IMR-90 (cell line): Measurements from ENCODE around the gene TMEM184B. TPM values are rescaled to one million over a fixed set of nuclear protein-coding genes. Genes with fewer than 3 reads are reported as not detected.

Experiments
- ATAC-seq: fragments of 200-7000 bp; cut with Tn5 transposase; 2 replicates; pipeline ENCODE4 v1.9.1; 2020; ENCODE audit warnings: low read depth, mild to moderate bottlenecking, moderate library complexity
- BruUV-seq: library from RNA; stranded (reverse); fragments of 400-500 nt; replicated peaks from 2 replicates; lab custom pipeline; 2021; lab: Mats Ljungman, UMichigan
- CTCF ChIA-PET: fragments of 300-600 bp; formaldehyde crosslinking; extraction: SDS; loops from one replicate; lab custom pipeline; 2021; ENCODE audit warnings: antibody characterized with exemption; lab: Yijun Ruan, JAX
- POLR2A ChIA-PET: fragments of 300-600 bp; sonication (Branson Sonifier 250); formaldehyde crosslinking; loops from one replicate; lab custom pipeline; 2022; ENCODE audit warnings: antibody characterized with exemption; ENCODE audit not compliant: unreplicated experiment; lab: Charles Lee
- DNase-seq: peaks from one replicate; pipeline ENCODE4 v3.0.0; 2013
- H2AFZ ChIP-seq: replicated peaks from 2 replicates; pipeline ENCODE3; 2013; ENCODE audit warnings: low read length, mild to moderate bottlenecking; ENCODE audit not compliant: poor library complexity
- H2AK5ac ChIP-seq: 2 replicates; pipeline ENCODE4 v1.6.1; 2013; ENCODE audit warnings: low read depth, low read length, inconsistent platforms
- H2AK9ac ChIP-seq: replicated peaks from 2 replicates; pipeline ENCODE3; 2013; ENCODE audit warnings: mild to moderate bottlenecking, low read depth, low read length, moderate library complexity; ENCODE audit not compliant: poor library complexity
- H2BK120ac ChIP-seq: 2 replicates; pipeline ENCODE4 v1.6.1; 2013; ENCODE audit warnings: low read depth, low read length, inconsistent platforms
- H2BK15ac ChIP-seq: 3 replicates; pipeline ENCODE4 v1.6.1; 2013; ENCODE audit warnings: low read depth, low read length, inconsistent platforms
- H2BK20ac ChIP-seq: 2 replicates; pipeline ENCODE4 v1.6.1; 2013; ENCODE audit warnings: low read depth, mild to moderate bottlenecking, inconsistent platforms, low read length, moderate library complexity
- H2BK5ac ChIP-seq: 2 replicates; pipeline ENCODE4 v1.6.1; 2013; ENCODE audit warnings: mild to moderate bottlenecking, low read depth, low read length, inconsistent platforms; ENCODE audit not compliant: poor library complexity, severe bottlenecking
- H3K14ac ChIP-seq: replicated peaks from 2 replicates; pipeline ENCODE4 v1.6.1; 2013; ENCODE audit warnings: low read depth, low read length, inconsistent platforms
- H3K18ac ChIP-seq: 2 replicates; pipeline ENCODE4 v1.6.1; 2013; ENCODE audit warnings: low read depth, low read length, control low read depth
- H3K23ac ChIP-seq: 2 replicates; pipeline ENCODE4 v1.6.1; 2013; ENCODE audit warnings: low read depth, low read length, inconsistent platforms
- H3K27ac ChIP-seq: 2 replicates; pipeline ENCODE4 v1.5.1; 2013; ENCODE audit warnings: mild to moderate bottlenecking, control low read depth, low read length; ENCODE audit not compliant: insufficient read depth
- H3K27me3 ChIP-seq: 2 replicates; pipeline ENCODE4 v1.6.1; 2013; ENCODE audit warnings: low read length; ENCODE audit not compliant: control insufficient read depth, insufficient read depth
- H3K36me3 ChIP-seq: 2 replicates; pipeline ENCODE4 v1.6.1; 2013; ENCODE audit warnings: low read length, mixed read lengths; ENCODE audit not compliant: control insufficient read depth, insufficient read depth
- H3K4ac ChIP-seq: 2 replicates; pipeline ENCODE4 v1.6.1; 2013; ENCODE audit warnings: low read depth, low read length, inconsistent platforms
- H3K4me1 ChIP-seq: 2 replicates; pipeline ENCODE4 v1.6.1; 2013; ENCODE audit warnings: low read length, mixed read lengths; ENCODE audit not compliant: control insufficient read depth, insufficient read depth
- H3K4me2 ChIP-seq: 2 replicates; pipeline ENCODE4 v1.6.1; 2013; ENCODE audit warnings: low read depth, mild to moderate bottlenecking, control low read depth, low read length, moderate library complexity
- H3K4me3 ChIP-seq: 2 replicates; pipeline ENCODE4 v1.5.1; 2013; ENCODE audit warnings: low read depth, mild to moderate bottlenecking, control low read depth, low read length, moderate library complexity; ENCODE audit not compliant: insufficient read depth
- H3K56ac ChIP-seq: 2 replicates; pipeline ENCODE4 v1.6.1; 2013; ENCODE audit warnings: low read length, inconsistent platforms; ENCODE audit not compliant: insufficient read depth; ENCODE audit errors: extremely low read depth
- H3K79me1 ChIP-seq, 2 experiments: 2 replicates each; pipeline ENCODE4 v1.6.1; 2013; ENCODE audit warnings: low read length in 2 of 2, inconsistent platforms in 1 of 2, low read depth in 1 of 2
- H3K9ac ChIP-seq: 2 replicates; pipeline ENCODE4 v1.6.1; 2013; ENCODE audit warnings: low read depth, low read length, control low read depth
- H3K9me1 ChIP-seq: 2 replicates; pipeline ENCODE4 v1.6.1; 2013; ENCODE audit warnings: low read length, inconsistent platforms; ENCODE audit not compliant: insufficient read depth
- H3K9me3 ChIP-seq: 2 replicates; pipeline ENCODE4 v1.6.1; 2013; ENCODE audit warnings: low read length; ENCODE audit not compliant: control insufficient read depth, insufficient read depth
- H4K20me1 ChIP-seq: 2 replicates; pipeline ENCODE4 v1.6.1; 2013; ENCODE audit warnings: low read length, inconsistent platforms; ENCODE audit not compliant: insufficient read depth
- H4K5ac ChIP-seq: 2 replicates; pipeline ENCODE4 v1.6.1; 2013; ENCODE audit warnings: mild to moderate bottlenecking, low read depth, low read length, control low read depth
- H4K8ac ChIP-seq, 2 experiments: 2 replicates each; pipeline ENCODE4 v1.6.1; 2013; ENCODE audit warnings: low read depth in 2 of 2, low read length in 2 of 2, control low read depth in 1 of 2, inconsistent platforms in 1 of 2
- H4K91ac ChIP-seq: 2 replicates; pipeline ENCODE4 v1.6.1; 2013; ENCODE audit warnings: low read depth, low read length, inconsistent platforms; ENCODE audit not compliant: insufficient read depth
- CEBPB ChIP-seq: IDR thresholded peaks from 2 replicates; pipeline ENCODE4 v1.6.1; 2012; ENCODE audit warnings: low read depth, low read length, improper control_type of control experiment
- CHD1 ChIP-seq: IDR thresholded peaks from 2 replicates; pipeline ENCODE4 v1.6.1; 2012; ENCODE audit warnings: low read depth, low read length, improper control_type of control experiment
- CTCF ChIP-seq: conservative IDR thresholded peaks from 2 replicates; pipeline ENCODE4 v1.5.1; 2012; ENCODE audit warnings: mild to moderate bottlenecking, low read depth, low read length, improper control_type of control experiment
- FOS ChIP-seq: fragments of 150-350 bp; IDR thresholded peaks from 2 replicates; pipeline ENCODE4 v1.6.1; 2016; ENCODE audit warnings: low read depth, low read length
- MAFK ChIP-seq: IDR thresholded peaks from 2 replicates; pipeline ENCODE4 v1.6.1; 2012; ENCODE audit warnings: low read depth, low read length, improper control_type of control experiment
- MAZ ChIP-seq: IDR thresholded peaks from 2 replicates; pipeline ENCODE4 v1.6.1; 2012; ENCODE audit warnings: low read depth, mild to moderate bottlenecking, low read length, improper control_type of control experiment, moderate library complexity, borderline replicate concordance
- MXI1 ChIP-seq: IDR thresholded peaks from 2 replicates; pipeline ENCODE4 v1.6.1; 2012; ENCODE audit warnings: low read depth, mild to moderate bottlenecking, low read length, moderate library complexity, borderline replicate concordance
- NFE2L2 ChIP-seq: fragments of 150-350 bp; IDR thresholded peaks from 2 replicates; pipeline ENCODE4 v1.6.1; 2016; ENCODE audit warnings: low read depth, mild to moderate bottlenecking, low read length
- POLR2A ChIP-seq: IDR thresholded peaks from 2 replicates; pipeline ENCODE4 v1.6.1; 2012; ENCODE audit warnings: mild to moderate bottlenecking, low read depth, low read length
- RAD21 ChIP-seq: IDR thresholded peaks from 2 replicates; pipeline ENCODE4 v1.6.1; 2012; ENCODE audit warnings: low read length, improper control_type of control experiment
- RCOR1 ChIP-seq: IDR thresholded peaks from 2 replicates; pipeline ENCODE4 v1.6.1; 2012; ENCODE audit warnings: mild to moderate bottlenecking, low read length, improper control_type of control experiment; ENCODE audit not compliant: insufficient replicate concordance
- RFX5 ChIP-seq: IDR thresholded peaks from 2 replicates; pipeline ENCODE4 v1.8.0; 2012; ENCODE audit warnings: low read depth, mild to moderate bottlenecking, low read length, moderate library complexity
- SMC3 ChIP-seq: fragments of 150-350 bp; IDR thresholded peaks from 2 replicates; pipeline ENCODE4 v1.6.1; 2016; ENCODE audit warnings: low read depth, mild to moderate bottlenecking, antibody characterized with exemption, low read length, moderate library complexity
- WGBS, 2 experiments: methylation state at CpG; one replicate each; pipeline versions ENCODE4 v1.1.5 to v1.1.7; 2013; ENCODE audit warnings: missing lambda C conversion rate in 2 of 2; ENCODE audit not compliant: insufficient read length in 1 of 2; ENCODE audit errors: extremely low coverage in 2 of 2; 5-methylcytosine and 5-hydroxymethylcytosine counted together
- dilution Hi-C: fragments of 300-500 bp; cut with HindIII; formaldehyde crosslinking; loops from one replicate; pipeline ENCODE4 v1.14.3; 2018; ENCODE audit warnings: low sequenced_read_pairs; ENCODE audit not compliant: unreplicated experiment
- in situ Hi-C: fragments of 300-500 bp; cut with MboI; formaldehyde crosslinking; loops from 3 replicates; pipeline ENCODE4 v1.14.3; 2019; ENCODE audit warnings: low sequenced_read_pairs, inconsistent platforms, mixed read lengths
- intact Hi-C: fragments of 100-400 bp; cut with micrococcal nuclease; formaldehyde crosslinking; loops from 2 replicates; pipeline ENCODE4 v1.10.0; 2022
- polyA plus RNA-seq, 3 experiments: library from polyadenylated mRNA; depleted of rRNA; stranded (reverse); fragments of >200 nt; gene quantifications; 2 replicates each; pipeline ENCODE4 v1.2.3, GENCODE V29; 2012; ENCODE audit warnings: low replicate concordance in 1 of 3
- total RNA-seq: library from RNA; depleted of rRNA; stranded (reverse); fragments of >200 nt; gene quantifications from 2 replicates; pipeline ENCODE4 v1.2.3, GENCODE V29; 2012
- TF ChIP-seq, protein P1 (sequence below): fragments of 150-350 bp; IDR thresholded peaks from 2 replicates; pipeline ENCODE4 v1.6.1; 2017; ENCODE audit warnings: mild to moderate bottlenecking, antibody characterized with exemption, low read length, low read depth

TMEM184B gene
- total and polyA plus RNA-seq, 2 of the 4 experiments (the other 2 are of a cell fraction) = 9.1 to 81.1 TPM

- Histone ChIP-seq H2BK120ac (peak overlapping the region; percentile 98), H3K23ac (peak overlapping the region; percentile 85; the same call in 1 of the 2 replicates), H3K36me3 (peaks cover 48% of the 10 kb centered on the region), H2AK9ac (peak overlapping the region; percentile 100), H4K91ac (peak overlapping the region; percentile 99), H3K27me3 (no peaks in the 10 kb centered on the region), H3K14ac (peak overlapping the region; percentile 98), H3K4me1 (peaks cover 29% of the 10 kb centered on the region), H2BK15ac (peak overlapping the region; percentile 93; the same call in 2 of the 3 replicates), H3K4me2 (no peak overlapping the region), H3K9ac (no peak overlapping the region), H3K4ac (peak overlapping the region; percentile 98), H3K9me3 (no peaks in the 10 kb centered on the region), H3K9me1 (peaks cover 14% of the 10 kb centered on the region), H2BK20ac (peak overlapping the region; percentile 96), H3K79me1 (peaks cover 21 to 49% of the 10 kb centered on the region in 2 experiments), H4K20me1 (peaks cover 8% of the 10 kb centered on the region), H2BK5ac (peak overlapping the region; percentile 98), H3K4me3 (no peak overlapping the region), H3K56ac (peak overlapping the region; percentile 79), H2AK5ac (peak overlapping the region; percentile 100), H4K5ac (peak overlapping the region; percentile 91), H3K18ac (peak overlapping the region; percentile 81), H3K27ac (peak overlapping the region; percentile 95), H2AFZ (peak overlapping the region; percentile 69), H4K8ac (peak overlapping the region; percentile 96 to 99)
- 10% methylated on average over 2 of the region's 25 CpGs; no CpG with 5 or more reads in 1 of the 2 experiments for WGBS, 2 experiments
- POLR2A ChIA-PET = no interaction called here
- ATAC-seq = peak; percentile 83
- CTCF ChIA-PET = interaction anchor here (0.6 to 2.0 kb wide), 3 partner anchors 105 to 108 kb away, joined by 3 to 6 read pairs (median 3); no protein-coding TSS in a partner anchor
- DNase-seq = peak; percentile 97
- intact Hi-C loops = loop anchor here (1.0 kb wide), 1 partner anchor 65 kb away; no protein-coding TSS in a partner anchor
- in situ Hi-C loops = no loop called here
- no TSS peak for BruUV-seq
- dilution Hi-C loops = no loop called here
- TF ChIP-seq MAFK = peak; percentile 88
- no peak for TF ChIP-seq CTCF
- peak; percentile 49; the same call in 1 of the 2 replicates for TF ChIP-seq NFE2L2
- TF ChIP-seq RAD21 = peak; percentile 33
- TF ChIP-seq, protein P1, sequence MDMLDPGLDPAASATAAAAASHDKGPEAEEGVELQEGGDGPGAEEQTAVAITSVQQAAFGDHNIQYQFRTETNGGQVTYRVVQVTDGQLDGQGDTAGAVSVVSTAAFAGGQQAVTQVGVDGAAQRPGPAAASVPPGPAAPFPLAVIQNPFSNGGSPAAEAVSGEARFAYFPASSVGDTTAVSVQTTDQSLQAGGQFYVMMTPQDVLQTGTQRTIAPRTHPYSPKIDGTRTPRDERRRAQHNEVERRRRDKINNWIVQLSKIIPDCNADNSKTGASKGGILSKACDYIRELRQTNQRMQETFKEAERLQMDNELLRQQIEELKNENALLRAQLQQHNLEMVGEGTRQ = no peak
- TF ChIP-seq RFX5 = no peak
- TF ChIP-seq CEBPB = no peak
- TF ChIP-seq RCOR1 = no peak
- no peak for TF ChIP-seq MXI1
- TF ChIP-seq CHD1 = no peak; the same call in 1 of the 2 replicates
- TF ChIP-seq SMC3 = no peak
- TF ChIP-seq MAZ = peak; percentile 47; the same call in 1 of the 2 replicates
- peak; percentile 68 for TF ChIP-seq FOS
- peak; percentile 71 for TF ChIP-seq POLR2A
These were observed 53.9 kb downstream of the TMEM184B start for GRCh38 chr22:38218661-38219622.
